B cell (primary cell): Measurements from ENCODE around the gene SCRN3.

Experiments
- EZH2 ChIP-seq: IDR thresholded peaks from 2 replicates; pipeline ENCODE4 v1.6.1; 2012; ENCODE audit warnings: borderline replicate concordance, low read depth, mild to moderate bottlenecking, moderate library complexity, low read length; ENCODE audit not compliant: insufficient read depth, poor library complexity, severe bottlenecking
- TF ChIP-seq, protein P1 (sequence below): fragments of 200-600 bp; IDR thresholded peaks from one replicate; pipeline ENCODE4 v1.8.0; 2022; ENCODE audit warnings: antibody characterized with exemption, mild to moderate bottlenecking

DNA sequence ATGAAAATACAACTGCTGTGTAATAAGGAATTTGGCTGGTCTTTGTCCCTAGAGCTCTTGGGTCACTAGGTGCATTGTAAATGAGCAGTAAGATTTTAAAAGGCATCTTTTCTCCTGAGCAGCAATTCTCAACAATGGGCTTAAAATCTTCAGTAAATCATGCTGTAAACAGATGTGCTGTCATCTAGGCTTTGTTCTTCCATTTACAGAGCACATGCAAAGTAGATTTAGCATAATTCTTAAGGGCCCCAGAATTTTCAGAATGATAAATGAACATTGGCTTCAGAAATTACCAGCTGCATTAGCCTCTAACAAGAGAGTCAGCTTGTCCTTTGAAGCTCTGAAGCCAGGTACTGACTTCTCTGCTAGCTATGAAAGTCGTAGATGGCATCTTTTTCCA lies 26.8 kb upstream of the SCRN3 start:
- TF ChIP-seq, protein P1, sequence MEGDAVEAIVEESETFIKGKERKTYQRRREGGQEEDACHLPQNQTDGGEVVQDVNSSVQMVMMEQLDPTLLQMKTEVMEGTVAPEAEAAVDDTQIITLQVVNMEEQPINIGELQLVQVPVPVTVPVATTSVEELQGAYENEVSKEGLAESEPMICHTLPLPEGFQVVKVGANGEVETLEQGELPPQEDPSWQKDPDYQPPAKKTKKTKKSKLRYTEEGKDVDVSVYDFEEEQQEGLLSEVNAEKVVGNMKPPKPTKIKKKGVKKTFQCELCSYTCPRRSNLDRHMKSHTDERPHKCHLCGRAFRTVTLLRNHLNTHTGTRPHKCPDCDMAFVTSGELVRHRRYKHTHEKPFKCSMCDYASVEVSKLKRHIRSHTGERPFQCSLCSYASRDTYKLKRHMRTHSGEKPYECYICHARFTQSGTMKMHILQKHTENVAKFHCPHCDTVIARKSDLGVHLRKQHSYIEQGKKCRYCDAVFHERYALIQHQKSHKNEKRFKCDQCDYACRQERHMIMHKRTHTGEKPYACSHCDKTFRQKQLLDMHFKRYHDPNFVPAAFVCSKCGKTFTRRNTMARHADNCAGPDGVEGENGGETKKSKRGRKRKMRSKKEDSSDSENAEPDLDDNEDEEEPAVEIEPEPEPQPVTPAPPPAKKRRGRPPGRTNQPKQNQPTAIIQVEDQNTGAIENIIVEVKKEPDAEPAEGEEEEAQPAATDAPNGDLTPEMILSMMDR: no peak
- no peak for TF ChIP-seq EZH2
